ENCODE data around the gene LCN10. TPM values are rescaled to one million over a fixed set of nuclear protein-coding genes. Genes with fewer than 3 reads are reported as not detected.

LCN10 gene
- total and polyA plus RNA-seq, 2 experiments from 2014 or later, result not detected

GRCh38 chr9:136740069-136740468 lies 2.7 kb downstream of the LCN10 start:
- 83 to 86% methylated on average over 11 of the region's 11 CpGs for WGBS, 2 experiments (ENCODE audit: low coverage in 1 of 2, low lambda C conversion rate in 2 of 2, missing lambda C conversion rate in 2 of 2)
- H3K4me2 ChIP-seq (ENCODE audit: unreplicated experiment), result no peak overlapping the region
- no peaks in the 10 kb centered on the region for H3K79me2 ChIP-seq (ENCODE audit: insufficient read depth)
- in situ Hi-C loops (cut with MboI), result no loop called here
- no peaks in the 10 kb centered on the region for H4K20me1 ChIP-seq (ENCODE audit: insufficient read depth)
- no peaks in the 10 kb centered on the region for H3K36me3 ChIP-seq (ENCODE audit: low read depth)
- no peaks in the 10 kb centered on the region for H3K9me3 ChIP-seq (ENCODE audit: low read depth)
- H3K9ac ChIP-seq, result no peak overlapping the region
- H3K9me2 ChIP-seq (ENCODE audit: insufficient read depth), result no peaks in the 10 kb centered on the region
- H3K27ac ChIP-seq, result no peak overlapping the region
- DNase-seq, result no peak
- no peaks in the 10 kb centered on the region for H3K4me1 ChIP-seq (ENCODE audit: insufficient read depth)
- TF ChIP-seq EZH2phosphoT487 (IDR thresholded peaks at IDR 0.05; ENCODE audit: insufficient read depth, low read depth) (no peak), EZH2 (IDR thresholded peaks at IDR 0.05; ENCODE audit: insufficient read depth, poor library complexity, severe bottlenecking) (no peak)
- H3K4me3 ChIP-seq, result no peak overlapping the region
- peaks cover 19% of the 10 kb centered on the region for H3K27me3 ChIP-seq (replicated peaks; ENCODE audit: insufficient read depth)
- no peaks in the 10 kb centered on the region for H3F3A ChIP-seq (ENCODE audit: insufficient read depth)
- H2AFZ ChIP-seq, result no peak overlapping the region

GRCh38 chr9:136739509-136739908 lies 3.2 kb downstream of the LCN10 start:
- WGBS, 2 experiments (ENCODE audit: low coverage in 1 of 2, low lambda C conversion rate in 2 of 2, missing lambda C conversion rate in 2 of 2), result 30 to 39% methylated on average over 23 of the region's 23 CpGs
- peaks cover 19% of the 10 kb centered on the region for H3K27me3 ChIP-seq (replicated peaks; ENCODE audit: insufficient read depth)

GRCh38 chr9:136738960-136739359 lies 3.8 kb downstream of the LCN10 start:
- H3K4me2 ChIP-seq (ENCODE audit: unreplicated experiment), result no peak overlapping the region
- TF ChIP-seq EZH2phosphoT487 (IDR thresholded peaks at IDR 0.05; ENCODE audit: insufficient read depth, low read depth) (no peak), EZH2 (IDR thresholded peaks at IDR 0.05; ENCODE audit: insufficient read depth, poor library complexity, severe bottlenecking) (no peak)
- H4K20me1 ChIP-seq (ENCODE audit: insufficient read depth), result no peaks in the 10 kb centered on the region
- H2AFZ ChIP-seq, result no peak overlapping the region
- no peaks in the 10 kb centered on the region for H3K9me2 ChIP-seq (ENCODE audit: insufficient read depth)
- H3K9ac ChIP-seq, result no peak overlapping the region
- WGBS, 2 experiments (ENCODE audit: low coverage in 1 of 2, low lambda C conversion rate in 2 of 2, missing lambda C conversion rate in 2 of 2), result 84 to 85% methylated on average over 20 of the region's 20 CpGs
- no peaks in the 10 kb centered on the region for H3K9me3 ChIP-seq (ENCODE audit: low read depth)
- peaks cover 19% of the 10 kb centered on the region for H3K27me3 ChIP-seq (replicated peaks; ENCODE audit: insufficient read depth)
- DNase-seq, result no peak
- no peaks in the 10 kb centered on the region for H3K36me3 ChIP-seq (ENCODE audit: low read depth)
- no peak overlapping the region for H3K4me3 ChIP-seq
- no peaks in the 10 kb centered on the region for H3K79me2 ChIP-seq (ENCODE audit: insufficient read depth)
- no peaks in the 10 kb centered on the region for H3F3A ChIP-seq (ENCODE audit: insufficient read depth)
- in situ Hi-C loops (cut with MboI), result no loop called here
- H3K27ac ChIP-seq, result no peak overlapping the region
- H3K4me1 ChIP-seq (ENCODE audit: insufficient read depth), result no peaks in the 10 kb centered on the region

More at GRCh38 chr9:136739509-136739908, 3.2 kb downstream of the LCN10 start:
- Histone ChIP-seq H3F3A (ENCODE audit: insufficient read depth) (no peaks in the 10 kb centered on the region), H2AFZ (no peak overlapping the region), H3K9me3 (ENCODE audit: low read depth) (no peaks in the 10 kb centered on the region), H4K20me1 (ENCODE audit: insufficient read depth) (no peaks in the 10 kb centered on the region), H3K27ac (no peak overlapping the region), H3K4me1 (ENCODE audit: insufficient read depth) (no peaks in the 10 kb centered on the region), H3K4me2 (ENCODE audit: unreplicated experiment) (no peak overlapping the region), H3K9me2 (ENCODE audit: insufficient read depth) (no peaks in the 10 kb centered on the region), H3K9ac (no peak overlapping the region), H3K36me3 (ENCODE audit: low read depth) (no peaks in the 10 kb centered on the region), H3K79me2 (ENCODE audit: insufficient read depth) (no peaks in the 10 kb centered on the region), H3K4me3 (no peak overlapping the region)
- in situ Hi-C loops (cut with MboI), result no loop called here
- no peak for TF ChIP-seq EZH2 (IDR thresholded peaks at IDR 0.05; ENCODE audit: insufficient read depth, poor library complexity, severe bottlenecking)
- TF ChIP-seq EZH2phosphoT487 (IDR thresholded peaks at IDR 0.05; ENCODE audit: insufficient read depth, low read depth), result no peak
- no peak for DNase-seq

GRCh38 chr9:136735812-136736480 lies 6.8 kb downstream of the LCN10 start:
- TF ChIP-seq EZH2 (IDR thresholded peaks at IDR 0.05; ENCODE audit: insufficient read depth, poor library complexity, severe bottlenecking), result no peak
- no peak for TF ChIP-seq EZH2phosphoT487 (IDR thresholded peaks at IDR 0.05; ENCODE audit: insufficient read depth, low read depth)
- H3F3A ChIP-seq (ENCODE audit: insufficient read depth), result no peaks in the 10 kb centered on the region
- H3K27ac ChIP-seq, result no peak overlapping the region
- no peaks in the 10 kb centered on the region for H3K36me3 ChIP-seq (ENCODE audit: low read depth)
- H3K9me3 ChIP-seq (ENCODE audit: low read depth), result no peaks in the 10 kb centered on the region
- no peak overlapping the region for H3K9ac ChIP-seq
- H4K20me1 ChIP-seq (ENCODE audit: insufficient read depth), result no peaks in the 10 kb centered on the region
- no peaks in the 10 kb centered on the region for H3K4me1 ChIP-seq (ENCODE audit: insufficient read depth)
- no peak overlapping the region for H2AFZ ChIP-seq
- no peak overlapping the region for H3K4me3 ChIP-seq
- in situ Hi-C loops (cut with MboI), result no loop called here
- no peaks in the 10 kb centered on the region for H3K9me2 ChIP-seq (ENCODE audit: insufficient read depth)
- H3K27me3 ChIP-seq (replicated peaks; ENCODE audit: insufficient read depth), result peaks cover 11% of the 10 kb centered on the region; the same call in 1 of the 2 replicates
- H3K4me2 ChIP-seq (ENCODE audit: unreplicated experiment), result no peak overlapping the region
- no peak for DNase-seq
- H3K79me2 ChIP-seq (ENCODE audit: insufficient read depth), result peaks cover 12% of the 10 kb centered on the region
- WGBS, 2 experiments (ENCODE audit: low coverage in 1 of 2, low lambda C conversion rate in 2 of 2, missing lambda C conversion rate in 2 of 2), result 69 to 70% methylated on average over 19 to 21 of the region's 21 CpGs
